Esophagus muscularis mucosa (tissue), 4 donors: Measurements from ENCODE around the gene EPN1. TPM values are rescaled to one million over a fixed set of nuclear protein-coding genes. Genes with fewer than 3 reads are reported as not detected.

ENCODE experiments used
- DNase-seq: peaks from one replicate; pipeline ENCODE4 v3.0.0-alpha.2; 2017; ENCODE audit errors: extremely low spot score
- H3K27ac ChIP-seq, 4 donors: fragments of 200-600 bp; sonication (generic); replicated peaks in 1 of 4; 1 replicate in 3 of 4; 2 replicates in 1 of 4; pipeline ENCODE4 v1.5.1; 2016 to 2019; ENCODE audit warnings: mild to moderate bottlenecking in 1 of 4
- H3K27me3 ChIP-seq, 4 donors: fragments of 200-600 bp; sonication (generic); one replicate each; pipeline versions ENCODE4 v1.5.1 to v1.6.0; 2016 to 2019
- H3K36me3 ChIP-seq, 4 donors: fragments of 200-600 bp; sonication (generic); one replicate each; pipeline ENCODE4 v1.5.1; 2016 to 2019
- H3K4me1 ChIP-seq, 4 donors: fragments of 200-600 bp; sonication (generic); one replicate each; pipeline ENCODE4 v1.5.1; 2016 to 2019
- H3K4me3 ChIP-seq, 4 donors: fragments of 200-600 bp; sonication (generic); 1 replicate in 2 of 4; 2 replicates in 2 of 4; pipeline ENCODE4 v1.5.1; 2016 to 2019; ENCODE audit warnings: mild to moderate bottlenecking in 4 of 4, moderate library complexity in 1 of 4
- H3K9me3 ChIP-seq, 4 donors: fragments of 200-600 bp; sonication (generic); 1 replicate in 3 of 4; 2 replicates in 1 of 4; pipeline ENCODE4 v1.5.1; 2016 to 2019
- EP300 ChIP-seq: sonication (generic); formaldehyde crosslinking; IDR thresholded peaks from one replicate; pipeline ENCODE4 v1.6.1; 2017; ENCODE audit warnings: antibody characterized with exemption
- POLR2A ChIP-seq: fragments of 450-650 bp; IDR thresholded peaks from one replicate; pipeline ENCODE4 v1.6.1; 2017; ENCODE audit warnings: antibody characterized with exemption, moderate library complexity, mild to moderate bottlenecking, low read depth
- POLR2AphosphoS5 ChIP-seq, 2 donors: sonication (generic); formaldehyde crosslinking; IDR thresholded peaks; one replicate each; pipeline ENCODE4 v1.6.1; 2017; ENCODE audit warnings: antibody characterized with exemption in 2 of 2
- WGBS: methylation state at CpG from one replicate; pipeline ENCODE4 v1.1.5; 2018; 5-methylcytosine and 5-hydroxymethylcytosine counted together
- intact Hi-C: fragments of 100-400 bp; cut with DNase I; formaldehyde crosslinking; loops from one replicate; pipeline ENCODE4 v1.15.1; 2023
- total RNA-seq, 4 donors: library from RNA; depleted of rRNA; stranded (reverse); fragments of >200 nt; gene quantifications; one replicate each; pipeline versions ENCODE4 v1.1.0 to v1.2.1, GENCODE V29; 2016
- TF ChIP-seq, protein P1 (sequence below), 3 experiments: fragments of 200-600 bp in 2 of 3; fragments of 450-650 bp in 1 of 3; sonication (generic) in 2 of 3; IDR thresholded peaks; one replicate each; pipeline ENCODE4 v1.5.1; 2017 to 2019; ENCODE audit warnings: antibody characterized with exemption in 3 of 3, mild to moderate bottlenecking in 2 of 3, moderate library complexity in 1 of 3

Gene EPN1
- total RNA-seq, 4 donors from 2014 or later: 30.7 to 176 (median 104) TPM

DNA sequence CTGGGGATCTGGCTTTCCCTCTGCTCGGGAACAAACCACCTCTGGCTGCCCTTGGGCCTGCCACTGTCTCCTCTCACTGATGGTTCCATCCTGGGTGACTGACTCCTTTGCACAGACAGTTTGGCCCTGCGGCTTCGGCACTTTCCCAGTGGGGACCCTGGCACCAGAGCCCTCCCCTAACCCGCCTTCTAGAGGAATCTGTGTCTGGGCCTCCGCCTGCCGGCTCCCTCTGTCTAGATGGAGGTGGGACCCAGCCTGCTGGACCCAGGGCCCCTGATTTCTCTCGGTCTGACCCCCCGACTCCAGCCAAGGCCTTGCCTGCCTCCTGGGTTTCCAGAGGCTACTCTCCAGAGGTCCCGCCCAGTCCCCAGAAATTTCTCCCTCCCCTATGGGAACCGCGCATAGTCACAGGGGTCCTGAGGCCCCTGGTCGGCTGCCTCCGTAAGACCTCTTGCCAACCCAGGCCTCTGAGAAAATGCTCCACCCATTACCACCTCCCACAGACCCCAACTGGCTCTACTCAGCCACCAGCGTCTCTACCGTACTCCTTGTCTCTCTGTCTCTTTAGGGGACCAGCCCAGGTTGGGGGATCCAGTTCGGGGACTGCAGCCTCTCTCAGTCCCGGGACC is 24.3 kb upstream of the EPN1 start:
- no peaks in the 10 kb centered on the region for H3K27me3 ChIP-seq
- intact Hi-C loops: loop anchor here (10.0 kb wide), 1 partner anchor 536 kb away; the partner anchor contains the start of gene PPP1R12C
- peaks cover 31 to 56% (median 47%) of the 10 kb centered on the region in 4 donors for H3K4me1 ChIP-seq
- no peak for DNase-seq
- peaks cover 0 to 30% (median 8%) of the 10 kb centered on the region in 4 donors for H3K36me3 ChIP-seq
- no peak overlapping the region for H3K4me3 ChIP-seq
- no peak overlapping the region for H3K27ac ChIP-seq
- 93% methylated on average over 13 of the region's 17 CpGs for WGBS
- no peaks in the 10 kb centered on the region for H3K9me3 ChIP-seq
- TF ChIP-seq, protein P1, sequence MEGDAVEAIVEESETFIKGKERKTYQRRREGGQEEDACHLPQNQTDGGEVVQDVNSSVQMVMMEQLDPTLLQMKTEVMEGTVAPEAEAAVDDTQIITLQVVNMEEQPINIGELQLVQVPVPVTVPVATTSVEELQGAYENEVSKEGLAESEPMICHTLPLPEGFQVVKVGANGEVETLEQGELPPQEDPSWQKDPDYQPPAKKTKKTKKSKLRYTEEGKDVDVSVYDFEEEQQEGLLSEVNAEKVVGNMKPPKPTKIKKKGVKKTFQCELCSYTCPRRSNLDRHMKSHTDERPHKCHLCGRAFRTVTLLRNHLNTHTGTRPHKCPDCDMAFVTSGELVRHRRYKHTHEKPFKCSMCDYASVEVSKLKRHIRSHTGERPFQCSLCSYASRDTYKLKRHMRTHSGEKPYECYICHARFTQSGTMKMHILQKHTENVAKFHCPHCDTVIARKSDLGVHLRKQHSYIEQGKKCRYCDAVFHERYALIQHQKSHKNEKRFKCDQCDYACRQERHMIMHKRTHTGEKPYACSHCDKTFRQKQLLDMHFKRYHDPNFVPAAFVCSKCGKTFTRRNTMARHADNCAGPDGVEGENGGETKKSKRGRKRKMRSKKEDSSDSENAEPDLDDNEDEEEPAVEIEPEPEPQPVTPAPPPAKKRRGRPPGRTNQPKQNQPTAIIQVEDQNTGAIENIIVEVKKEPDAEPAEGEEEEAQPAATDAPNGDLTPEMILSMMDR (IDR thresholded peaks at IDR 0.05): no peak
- TF ChIP-seq POLR2A: no peak
- no peak for TF ChIP-seq POLR2AphosphoS5 (IDR thresholded peaks at IDR 0.05)
- no peak for TF ChIP-seq EP300

DNA sequence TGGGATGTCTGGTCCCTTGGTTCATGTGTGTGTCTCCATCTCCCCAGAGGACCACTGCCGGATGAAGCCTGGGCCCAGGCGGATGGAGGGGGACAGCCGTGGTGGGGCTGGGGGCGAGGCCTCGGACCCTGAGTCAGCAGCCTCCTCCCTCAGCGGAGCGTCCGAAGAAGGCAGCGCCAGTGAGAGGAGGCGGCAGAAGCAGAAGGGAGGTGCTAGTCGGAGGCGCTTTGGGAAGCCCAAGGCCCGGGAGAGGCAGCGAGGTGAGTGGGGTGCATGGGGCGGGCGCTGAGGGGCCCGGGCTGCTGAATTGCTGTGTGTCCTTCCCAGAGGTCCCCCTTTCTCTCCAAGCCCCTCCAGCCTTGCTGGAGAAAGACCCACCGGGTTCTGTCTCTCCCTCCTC is 23.8 kb upstream of the EPN1 start:
- DNase-seq: no peak

DNA sequence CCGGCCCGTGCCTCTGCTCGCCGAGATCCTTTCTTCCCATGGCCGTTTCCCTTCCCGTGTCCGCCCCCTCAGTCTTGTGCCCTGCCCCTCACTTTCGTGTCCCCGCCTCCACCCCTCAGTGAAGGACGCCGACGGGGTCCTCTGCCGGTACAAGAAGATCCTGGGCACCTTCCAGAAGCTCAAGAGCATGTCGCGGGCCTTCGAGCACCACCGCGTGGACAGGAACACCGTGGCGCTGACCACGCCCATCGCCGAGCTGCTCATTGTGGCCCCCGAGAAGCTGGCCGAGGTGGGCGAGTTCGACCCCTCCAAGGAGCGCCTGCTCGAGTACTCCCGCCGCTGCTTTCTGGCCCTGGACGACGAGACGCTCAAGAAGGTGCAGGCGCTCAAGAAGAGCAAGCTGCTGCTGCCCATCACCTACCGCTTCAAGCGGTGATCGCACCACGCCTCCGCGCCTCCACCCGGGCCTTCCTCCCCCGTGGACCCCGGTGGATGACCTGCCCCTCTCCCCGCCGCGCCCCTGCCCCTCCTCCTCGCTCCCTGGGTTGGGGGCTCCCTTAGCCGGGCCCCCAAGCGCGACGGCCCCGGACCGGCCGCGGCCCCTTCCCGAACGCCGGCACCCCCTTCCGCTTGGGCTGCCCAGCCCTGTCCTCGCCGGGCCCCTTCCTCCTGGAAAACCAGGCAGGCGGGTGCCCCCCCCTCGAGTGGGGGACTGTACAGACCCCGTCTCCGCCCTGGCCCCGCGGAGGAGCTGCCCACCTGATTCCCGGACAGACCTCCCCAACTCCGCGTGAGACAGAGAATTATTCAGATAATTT is 22.5 kb upstream of the EPN1 start:
- H3K4me1 ChIP-seq: peaks cover 42 to 65% (median 53%) of the 10 kb centered on the region in 4 donors
- WGBS: 71% methylated on average over 71 of the region's 71 CpGs
- H3K27ac ChIP-seq: peak overlapping the region; percentile 97 to 100 (median 98)
- no peaks in the 10 kb centered on the region for H3K27me3 ChIP-seq
- intact Hi-C loops: loop anchor here (2.0 to 10.0 kb wide), 2 partner anchors 18 to 538 kb away; partner anchors contain the start of gene PPP1R12C
- no peak overlapping the region for H3K4me3 ChIP-seq
- DNase-seq: no peak
- no peaks in the 10 kb centered on the region for H3K9me3 ChIP-seq
- peaks cover 0 to 26% (median 8%) of the 10 kb centered on the region in 4 donors for H3K36me3 ChIP-seq
- no peak for TF ChIP-seq POLR2A
- TF ChIP-seq EP300: no peak
- TF ChIP-seq, protein P1 (IDR thresholded peaks at IDR 0.05): no peak
- no peak for TF ChIP-seq POLR2AphosphoS5 (IDR thresholded peaks at IDR 0.05)

More for the DNA sequence above, 23.8 kb upstream of the EPN1 start:
- H3K36me3 ChIP-seq: peaks cover 0 to 26% (median 8%) of the 10 kb centered on the region in 4 donors
- TF ChIP-seq POLR2A: no peak
- no peak for TF ChIP-seq EP300
- TF ChIP-seq, protein P1 (IDR thresholded peaks at IDR 0.05): no peak
- TF ChIP-seq POLR2AphosphoS5 (IDR thresholded peaks at IDR 0.05): no peak
- H3K4me3 ChIP-seq: no peak overlapping the region
- H3K27ac ChIP-seq: no peak overlapping the region
- H3K4me1 ChIP-seq: peaks cover 37 to 62% (median 51%) of the 10 kb centered on the region in 4 donors
- intact Hi-C loops: loop anchor here (10.0 kb wide), 1 partner anchor 536 kb away; the partner anchor contains the start of gene PPP1R12C
- no peaks in the 10 kb centered on the region for H3K27me3 ChIP-seq
- WGBS: 85% methylated on average over 17 of the region's 18 CpGs
- no peaks in the 10 kb centered on the region for H3K9me3 ChIP-seq

DNA sequence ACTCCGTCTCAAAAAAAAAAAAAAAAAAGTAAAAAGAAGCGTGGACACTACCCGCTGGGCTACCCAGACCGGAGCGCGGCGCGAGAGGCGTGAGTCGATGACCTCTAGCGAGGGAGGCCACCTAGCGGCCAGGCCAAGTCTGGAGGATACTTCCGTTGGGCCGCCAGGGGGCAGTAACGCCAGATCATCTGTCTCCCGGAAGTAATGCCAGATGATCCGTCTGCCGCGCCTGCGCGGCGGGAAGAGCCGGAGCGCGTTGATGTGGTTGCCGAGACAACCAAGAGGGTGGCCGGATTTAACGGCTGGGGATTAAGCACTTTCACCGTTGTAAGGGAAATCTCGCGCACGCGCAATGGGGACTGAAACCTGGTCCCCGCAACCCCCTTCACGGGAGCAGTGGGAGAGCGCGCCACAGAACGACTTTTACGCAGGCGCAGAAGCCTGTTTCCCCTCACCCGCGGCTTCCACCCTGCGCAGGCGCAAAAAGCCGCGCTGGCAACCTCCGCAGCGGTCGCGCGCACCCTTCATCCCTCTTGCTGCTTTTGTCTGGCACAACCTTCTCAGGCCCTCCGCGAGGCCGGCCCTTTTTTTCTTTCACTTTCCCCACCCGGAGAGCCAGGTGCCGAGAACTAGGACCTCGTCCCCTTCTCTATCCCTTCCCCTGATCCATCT is 21.2 kb upstream of the EPN1 start:
- H3K36me3 ChIP-seq: peaks cover 0 to 27% (median 10%) of the 10 kb centered on the region in 4 donors
- H3K4me1 ChIP-seq: peaks cover 48 to 68% (median 56%) of the 10 kb centered on the region in 4 donors
- under 1% methylated on average over 50 of the region's 57 CpGs for WGBS
- H3K27ac ChIP-seq: peak overlapping the region; percentile 97 to 100 (median 98)
- peak; percentile 99 for DNase-seq
- no peaks in the 10 kb centered on the region for H3K9me3 ChIP-seq
- no peaks in the 10 kb centered on the region for H3K27me3 ChIP-seq
- intact Hi-C loops: loop anchor here (2.0 to 10.0 kb wide), 2 partner anchors 19 to 539 kb away; partner anchors contain the start of gene PPP1R12C
- TF ChIP-seq, protein P1 (IDR thresholded peaks at IDR 0.05): peak; percentile 88 to 100 (median 97)
- TF ChIP-seq EP300 (no peak), POLR2AphosphoS5 (IDR thresholded peaks at IDR 0.05) (peak; percentile 85 to 96), POLR2A (peak; percentile 62)
- peak overlapping the region; percentile 78 to 100 (median 92) for H3K4me3 ChIP-seq
